NCI-H2107 treated with DMSO at 0.1 percent for 48 hours (cell line): ENCODE results near the gene ADAM8.

Experiments used
- DNase-seq: peaks from one replicate; lab custom pipeline; 2025; ENCODE audit not compliant: unreplicated experiment; lab: John Stamatoyannopoulos, UW

Gene ADAM8

GRCh38 chr10:133251388-133252222 is 25.1 kb downstream of the ADAM8 start:
- no peak for DNase-seq

- DNase-seq, result no peak
Measured at GRCh38 chr10:133249975-133250754, 26.5 kb downstream of the ADAM8 start.

- no peak for DNase-seq
Measured at GRCh38 chr10:133249094-133249780, 27.4 kb downstream of the ADAM8 start.

- DNase-seq, result no peak
Measured at GRCh38 chr10:133248334-133248715, 28.3 kb downstream of the ADAM8 start.

GRCh38 chr10:133247681-133248333 is 28.9 kb downstream of the ADAM8 start:
- DNase-seq, result no peak

- DNase-seq, result no peak
Measured at GRCh38 chr10:133246236-133246626, 30.4 kb downstream of the ADAM8 start.

- no peak for DNase-seq
Measured at GRCh38 chr10:133245439-133246235, 31.0 kb downstream of the ADAM8 start.

GRCh38 chr10:133243593-133243992 is 33.1 kb downstream of the ADAM8 start:
- no peak for DNase-seq

GRCh38 chr10:133242611-133243356 is 33.9 kb downstream of the ADAM8 start:
- no peak for DNase-seq

GRCh38 chr10:133241501-133242205 is 35.0 kb downstream of the ADAM8 start:
- DNase-seq, result no peak

- DNase-seq, result no peak
Measured at GRCh38 chr10:133239990-133240389, 36.7 kb downstream of the ADAM8 start.

GRCh38 chr10:133238466-133238804 is 38.2 kb downstream of the ADAM8 start:
- DNase-seq, result no peak

GRCh38 chr10:133237588-133238465 is 38.8 kb downstream of the ADAM8 start, which contains the start of gene VENTX:
Gene VENTX, plus strand, starts transcription at chr10:133237855. Its CDS starts 60 bp downstream, at chr10:133237915.
- no peak for DNase-seq

- DNase-seq, result no peak
Measured at GRCh38 chr10:133237241-133237587, 39.5 kb downstream of the ADAM8 start.

GRCh38 chr10:133236401-133237240 is 40.0 kb downstream of the ADAM8 start:
- DNase-seq, result no peak

- DNase-seq, result no peak
Measured at GRCh38 chr10:133235932-133236331, 40.7 kb downstream of the ADAM8 start.

- no peak for DNase-seq
Measured at GRCh38 chr10:133235265-133235855, 41.3 kb downstream of the ADAM8 start.
